GM10266 (cell line): Measurements from ENCODE around the gene RFC3.
"Not testable (repeated sequence)": the region's sequence is repeated elsewhere in the genome, so short reads cannot be mapped to it uniquely, and the experiment has no call there.

ENCODE experiments used
- DNase-seq: peaks from one replicate; pipeline ENCODE4 v3.0.0; 2012; ENCODE audit errors: extremely low spot score
- TF ChIP-seq, protein P1 (sequence below): IDR thresholded peaks from 2 replicates; pipeline ENCODE4 v1.5.1; 2012; ENCODE audit warnings: mild to moderate bottlenecking, low read depth; ENCODE audit not compliant: control insufficient read depth, insufficient read depth; ENCODE audit errors: missing control alignments

Gene RFC3, protein sequence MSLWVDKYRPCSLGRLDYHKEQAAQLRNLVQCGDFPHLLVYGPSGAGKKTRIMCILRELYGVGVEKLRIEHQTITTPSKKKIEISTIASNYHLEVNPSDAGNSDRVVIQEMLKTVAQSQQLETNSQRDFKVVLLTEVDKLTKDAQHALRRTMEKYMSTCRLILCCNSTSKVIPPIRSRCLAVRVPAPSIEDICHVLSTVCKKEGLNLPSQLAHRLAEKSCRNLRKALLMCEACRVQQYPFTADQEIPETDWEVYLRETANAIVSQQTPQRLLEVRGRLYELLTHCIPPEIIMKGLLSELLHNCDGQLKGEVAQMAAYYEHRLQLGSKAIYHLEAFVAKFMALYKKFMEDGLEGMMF

DNA sequence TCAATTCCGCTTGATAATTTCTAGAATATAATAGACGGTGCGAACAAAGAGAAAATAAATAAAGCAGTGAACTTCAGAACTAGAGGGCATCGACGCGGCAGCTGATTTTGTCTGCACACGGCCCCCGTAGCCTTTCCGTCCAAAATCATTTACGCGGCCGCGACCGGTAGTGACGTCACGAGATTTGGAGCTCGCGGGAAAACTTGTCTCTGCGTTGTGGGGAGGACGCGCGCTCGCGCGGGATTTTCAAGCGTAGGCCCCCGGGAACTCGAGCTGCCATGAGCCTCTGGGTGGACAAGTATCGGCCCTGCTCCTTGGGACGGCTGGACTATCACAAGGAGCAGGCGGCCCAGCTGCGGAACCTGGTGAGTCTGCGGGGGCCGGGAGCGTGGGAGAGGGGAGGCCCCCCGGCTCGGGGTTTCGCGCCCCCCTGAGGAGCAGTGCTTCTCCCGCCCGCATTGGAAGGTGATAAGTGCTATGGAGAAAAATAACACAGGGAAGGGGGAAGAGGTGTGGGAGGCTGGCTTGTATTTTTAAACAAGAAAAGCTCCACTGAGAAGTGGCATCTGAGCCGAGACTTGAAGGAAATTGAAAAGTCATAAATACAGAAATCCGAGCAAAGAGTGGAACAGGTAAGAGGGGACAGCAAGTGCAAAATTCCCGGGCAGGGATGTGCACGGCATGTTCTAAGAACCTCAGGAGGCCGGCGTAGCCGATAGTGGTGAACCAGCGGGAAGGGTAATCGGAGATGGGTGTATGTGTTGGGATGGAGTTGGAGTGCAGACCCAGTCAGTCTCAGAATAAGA, at the start of gene RFC3:
Gene RFC3 (plus strand): TSS at position 249 of the 806 bp plus-strand sequence. CDS start 30 bp downstream, at position 279.
- TF ChIP-seq, protein P1, sequence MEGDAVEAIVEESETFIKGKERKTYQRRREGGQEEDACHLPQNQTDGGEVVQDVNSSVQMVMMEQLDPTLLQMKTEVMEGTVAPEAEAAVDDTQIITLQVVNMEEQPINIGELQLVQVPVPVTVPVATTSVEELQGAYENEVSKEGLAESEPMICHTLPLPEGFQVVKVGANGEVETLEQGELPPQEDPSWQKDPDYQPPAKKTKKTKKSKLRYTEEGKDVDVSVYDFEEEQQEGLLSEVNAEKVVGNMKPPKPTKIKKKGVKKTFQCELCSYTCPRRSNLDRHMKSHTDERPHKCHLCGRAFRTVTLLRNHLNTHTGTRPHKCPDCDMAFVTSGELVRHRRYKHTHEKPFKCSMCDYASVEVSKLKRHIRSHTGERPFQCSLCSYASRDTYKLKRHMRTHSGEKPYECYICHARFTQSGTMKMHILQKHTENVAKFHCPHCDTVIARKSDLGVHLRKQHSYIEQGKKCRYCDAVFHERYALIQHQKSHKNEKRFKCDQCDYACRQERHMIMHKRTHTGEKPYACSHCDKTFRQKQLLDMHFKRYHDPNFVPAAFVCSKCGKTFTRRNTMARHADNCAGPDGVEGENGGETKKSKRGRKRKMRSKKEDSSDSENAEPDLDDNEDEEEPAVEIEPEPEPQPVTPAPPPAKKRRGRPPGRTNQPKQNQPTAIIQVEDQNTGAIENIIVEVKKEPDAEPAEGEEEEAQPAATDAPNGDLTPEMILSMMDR, result peak; percentile 2
- DNase-seq, result peak; percentile 77

DNA sequence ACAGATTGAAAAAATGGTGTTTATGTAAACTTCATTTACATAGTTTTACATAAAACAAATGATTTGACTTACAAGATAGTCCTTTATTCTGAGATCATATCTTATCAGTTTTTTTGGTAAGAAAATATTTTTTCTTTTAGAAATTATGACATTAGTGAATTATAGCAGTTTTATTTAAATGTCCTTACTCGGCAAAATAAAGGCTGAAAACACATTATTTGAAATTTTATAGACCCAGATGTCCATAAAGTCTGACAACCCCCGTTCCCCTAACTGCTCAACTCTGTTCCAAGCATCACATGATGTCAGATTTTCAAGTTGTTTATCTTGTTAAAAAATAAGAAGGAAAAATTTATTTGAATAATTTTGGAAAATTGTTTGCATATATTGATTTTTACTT, 46.7 kb upstream of the RFC3 start:
- DNase-seq, result no peak
- TF ChIP-seq, protein P1, result no peak

DNA sequence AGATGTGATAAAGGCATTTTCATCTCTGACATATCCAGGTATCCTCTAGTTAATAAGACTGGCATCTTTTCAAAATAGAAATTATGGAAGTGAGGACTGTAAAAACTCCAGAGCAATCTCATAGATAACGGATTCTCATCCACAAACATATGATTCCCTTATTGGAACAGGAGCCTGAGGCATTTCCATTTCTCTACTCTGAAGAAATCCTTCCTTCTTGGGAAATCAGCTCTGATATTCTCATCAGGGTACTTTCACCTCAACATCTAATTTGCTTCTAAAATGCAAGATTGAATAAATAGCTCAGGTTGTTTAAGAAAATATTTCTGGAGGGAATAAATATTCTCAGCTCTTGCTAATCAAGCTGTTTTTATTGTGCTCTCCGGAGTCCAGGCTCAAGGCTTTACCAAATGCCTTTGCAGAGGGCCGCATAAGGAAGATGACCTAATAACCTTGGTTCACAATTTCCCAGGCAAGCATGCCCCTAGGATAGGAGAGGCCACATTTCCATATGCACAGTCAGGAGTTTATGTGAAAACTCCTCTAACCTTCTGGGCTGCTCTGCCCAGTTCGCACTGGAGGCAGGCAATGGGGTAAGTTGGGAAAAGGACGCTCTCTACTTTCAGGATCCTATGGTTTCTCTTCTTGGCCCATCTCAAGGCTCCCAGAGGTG, 44.0 kb upstream of the RFC3 start:
- TF ChIP-seq, protein P1, result no peak
- no peak for DNase-seq

DNA sequence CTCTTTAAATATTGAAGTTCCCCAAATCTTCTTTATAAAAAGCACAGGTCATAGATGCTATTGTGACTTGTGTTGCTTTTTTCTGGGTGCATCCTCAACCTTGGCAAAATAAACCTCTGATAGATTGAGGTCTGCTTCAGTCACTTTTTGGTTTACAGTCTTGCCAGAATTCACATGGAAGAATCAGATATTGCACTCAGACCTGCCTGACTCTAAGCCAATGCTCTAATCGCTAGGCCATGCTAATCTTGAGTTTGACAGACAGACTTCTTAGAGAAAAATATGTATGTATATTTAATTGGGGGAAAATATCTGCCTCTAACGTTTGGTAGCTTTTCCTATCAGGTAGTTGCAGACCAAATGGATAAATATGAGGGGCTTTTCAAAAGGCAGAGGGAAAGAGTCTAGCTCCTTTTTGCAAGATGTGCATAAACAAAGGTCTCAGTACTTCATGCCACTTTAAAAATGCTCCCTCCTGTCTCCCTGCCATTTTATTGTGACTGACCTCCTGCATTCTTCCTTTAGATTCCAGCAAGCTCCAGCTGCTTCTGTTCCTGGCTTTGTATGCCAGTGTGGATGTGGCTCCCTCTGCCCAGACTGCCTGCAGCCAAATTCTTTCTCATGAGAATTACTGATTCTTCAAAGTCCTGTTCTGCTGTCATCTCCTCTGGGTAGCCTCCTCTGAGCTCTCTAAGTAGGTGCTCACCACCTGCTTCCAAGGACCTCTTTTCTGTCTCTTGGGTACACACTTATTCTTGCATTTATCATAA, 42.4 kb upstream of the RFC3 start:
- DNase-seq, result no peak
- TF ChIP-seq, protein P1, result no peak

DNA sequence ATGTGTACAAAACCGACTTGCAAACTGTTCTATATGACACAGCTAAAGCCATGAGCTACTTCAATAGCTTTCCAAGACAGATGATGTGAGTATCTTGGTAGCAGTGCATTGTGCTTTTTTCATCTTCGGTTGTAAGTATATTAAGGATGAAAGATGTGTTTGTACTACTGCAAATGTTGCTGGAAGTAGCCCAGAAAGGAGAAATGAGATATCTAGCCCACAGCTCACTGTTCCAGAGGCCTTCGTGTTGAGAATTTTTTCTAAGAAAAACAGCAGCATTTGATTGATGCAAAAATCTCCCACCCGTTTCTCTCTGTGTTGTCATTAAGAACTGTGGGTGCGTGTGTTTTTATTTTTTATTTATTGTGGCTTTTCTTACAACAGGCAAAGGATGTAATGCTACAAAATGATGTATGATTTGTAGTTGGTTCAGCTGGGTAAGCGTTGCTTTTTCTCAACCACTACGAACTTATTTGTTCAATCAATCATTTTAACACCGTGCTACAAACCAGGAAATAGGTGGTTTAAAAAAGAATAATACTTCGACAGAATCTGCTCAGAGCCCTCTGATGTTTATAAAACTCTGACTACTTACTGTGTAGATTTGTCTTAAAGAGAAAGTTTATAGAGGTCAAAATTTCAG, 41.6 kb upstream of the RFC3 start:
- TF ChIP-seq, protein P1, result no peak
- DNase-seq, result no peak

DNA sequence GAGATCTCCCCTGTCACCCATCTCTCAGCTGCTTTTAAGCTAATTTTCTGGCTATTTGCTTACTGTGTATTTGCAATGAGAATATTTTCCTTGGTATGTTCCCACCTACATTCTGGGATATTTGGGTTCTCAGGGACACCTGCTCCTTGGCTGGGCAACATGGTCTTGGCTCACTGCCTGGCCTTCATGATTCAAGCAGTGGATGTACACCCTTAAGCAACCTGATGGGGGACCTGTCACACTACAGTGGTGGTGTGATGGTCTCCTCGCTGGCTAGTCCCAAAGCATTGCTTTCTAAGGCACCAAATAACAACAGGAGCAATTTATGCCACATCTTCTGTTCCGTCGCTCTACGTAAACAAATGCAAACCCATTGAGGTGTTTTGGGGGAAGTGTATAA, 35.3 kb upstream of the RFC3 start:
- no peak for DNase-seq
- TF ChIP-seq, protein P1, result no peak

DNA sequence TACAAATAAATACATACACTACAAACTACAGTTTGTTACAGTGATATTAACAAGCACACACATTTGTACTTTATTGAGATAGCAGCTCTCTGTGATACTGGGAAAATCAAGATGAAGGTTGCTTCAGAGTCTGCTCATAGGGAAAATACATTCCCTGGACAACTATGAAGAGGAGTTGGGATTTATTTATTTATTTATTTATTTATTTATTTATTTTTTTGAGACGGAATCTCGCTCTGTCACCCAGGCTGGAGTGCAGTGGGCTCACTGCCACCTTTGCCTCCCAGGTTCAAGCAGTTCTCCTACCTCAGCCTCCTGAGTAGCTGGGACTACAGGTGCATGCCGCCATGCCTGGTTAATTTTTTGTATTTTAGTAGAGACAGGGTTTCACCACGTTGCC, 34.7 kb upstream of the RFC3 start:
- DNase-seq, result not testable (repeated sequence)
